Gastrocnemius medialis (tissue), 4 donors: ENCODE data around the gene FXN. TPM values are rescaled to one million over a fixed set of nuclear protein-coding genes. Genes with fewer than 3 reads are reported as not detected.

ENCODE experiments used
- ATAC-seq, 2 donors: fragments of 150-250 bp; one replicate each; pipeline ENCODE4 v1.9.1; 2016
- DNase-seq, 2 donors: peaks; one replicate each; pipeline ENCODE4 v3.0.0-alpha.2; 2019
- H3K27ac ChIP-seq, 4 donors: fragments of 200-600 bp; sonication (generic); 1 replicate in 1 of 4; 2 replicates in 3 of 4; pipeline ENCODE4 v1.5.1; 2016 to 2018; ENCODE audit warnings: mild to moderate bottlenecking in 2 of 4, moderate library complexity in 1 of 4
- H3K27me3 ChIP-seq, 3 donors: fragments of 200-600 bp; sonication (generic) in 2 of 3; 1 replicate in 1 of 3; 2 replicates in 2 of 3; pipeline versions ENCODE4 v1.5.1 to v1.6.0; 2016 to 2019; ENCODE audit warnings: mild to moderate bottlenecking in 1 of 3, moderate library complexity in 1 of 3
- H3K36me3 ChIP-seq, 2 donors: fragments of 200-600 bp; sonication (generic) in 1 of 2; one replicate each; pipeline ENCODE4 v1.5.1; 2017 to 2018
- H3K4me1 ChIP-seq, 2 donors: fragments of 200-600 bp; sonication (generic) in 1 of 2; one replicate each; pipeline ENCODE4 v1.5.1; 2016 to 2017; ENCODE audit warnings: mild to moderate bottlenecking in 2 of 2
- H3K4me3 ChIP-seq, 4 donors: fragments of 200-600 bp; sonication (generic) in 3 of 4; 1 replicate in 1 of 4; 2 replicates in 3 of 4; pipeline ENCODE4 v1.5.1; 2016 to 2019; ENCODE audit warnings: mild to moderate bottlenecking in 2 of 4
- H3K9me3 ChIP-seq, 3 donors: fragments of 200-600 bp; sonication (generic) in 2 of 3; 1 replicate in 1 of 3; 2 replicates in 2 of 3; pipeline ENCODE4 v1.5.1; 2016 to 2019
- CTCF ChIP-seq, 5 experiments: fragments of 450-650 bp in 3 of 5; fragments of 200-600 bp in 2 of 5; sonication (generic) in 2 of 5; IDR thresholded peaks in 4 of 5; conservative IDR thresholded peaks in 1 of 5; 1 replicate in 4 of 5; 2 replicates in 1 of 5; pipeline ENCODE4 v1.5.1; 2016 to 2019; ENCODE audit warnings: antibody characterized with exemption in 5 of 5, mild to moderate bottlenecking in 3 of 5, moderate library complexity in 3 of 5
- POLR2A ChIP-seq, 2 donors: fragments of 450-650 bp; IDR thresholded peaks; one replicate each; pipeline ENCODE4 v1.6.1; 2017; ENCODE audit warnings: antibody characterized with exemption in 2 of 2, mild to moderate bottlenecking in 2 of 2, moderate library complexity in 2 of 2
- in situ Hi-C, 4 donors: fragments of 200-750 bp; cut with MboI; loops; one replicate each; pipeline versions ENCODE4 v1.15.0 to v1.8.0; 2017; ENCODE audit warnings: low sequenced_read_pairs in 4 of 4
- intact Hi-C: fragments of 100-400 bp; cut with DNase I; formaldehyde crosslinking; loops from one replicate; pipeline ENCODE4 v1.15.1; 2023; ENCODE audit warnings: low total_unique reads
- total RNA-seq, 4 donors: library from RNA; depleted of rRNA; stranded (reverse); fragments of >200 nt; gene quantifications; one replicate each; pipeline versions ENCODE4 v1.1.0 to v1.2.3, GENCODE V29; 2016

The FXN gene
- total RNA-seq, 4 donors from 2014 or later: 5.5 to 23.4 (median 14.0) TPM

GRCh38 chr9:69085569-69086283 lies 50.2 kb downstream of the FXN start:
- no peaks in the 10 kb centered on the region for H3K36me3 ChIP-seq
- no peak overlapping the region for H3K4me3 ChIP-seq
- TF ChIP-seq POLR2A (IDR thresholded peaks at IDR 0.05) (no peak), CTCF (IDR thresholded peaks at IDR 0.05 in 4 of 5, conservative IDR thresholded peaks at IDR 0.05 in 1 of 5) (no peak)
- in situ Hi-C loops: no loop called here
- no peak for ATAC-seq
- H3K27me3 ChIP-seq: no peaks in the 10 kb centered on the region
- intact Hi-C loops: no loop called here
- no peak for DNase-seq
- no peak overlapping the region for H3K27ac ChIP-seq
- H3K4me1 ChIP-seq: peaks cover 5 to 7% of the 10 kb centered on the region in 2 donors
- H3K9me3 ChIP-seq: no peaks in the 10 kb centered on the region

GRCh38 chr9:69086312-69086711 lies 50.8 kb downstream of the FXN start:
- Histone ChIP-seq H3K4me1 (peaks cover 5 to 7% of the 10 kb centered on the region in 2 donors), H3K4me3 (no peak overlapping the region), H3K27ac (no peak overlapping the region), H3K36me3 (no peaks in the 10 kb centered on the region), H3K27me3 (no peaks in the 10 kb centered on the region), H3K9me3 (no peaks in the 10 kb centered on the region)
- in situ Hi-C loops (no loop called here), intact Hi-C loops (no loop called here)
- ATAC-seq (no peak), DNase-seq (no peak)
- TF ChIP-seq POLR2A (IDR thresholded peaks at IDR 0.05) (no peak), CTCF (IDR thresholded peaks at IDR 0.05 in 4 of 5, conservative IDR thresholded peaks at IDR 0.05 in 1 of 5) (no peak)

- in situ Hi-C loops (no loop called here), intact Hi-C loops (no loop called here)
- H3K9me3 ChIP-seq: no peaks in the 10 kb centered on the region
- H3K4me3 ChIP-seq: no peak overlapping the region
- ATAC-seq (no peak), DNase-seq (no peak)
- H3K27ac ChIP-seq: no peak overlapping the region
- TF ChIP-seq POLR2A (IDR thresholded peaks at IDR 0.05): no peak
- TF ChIP-seq CTCF (IDR thresholded peaks at IDR 0.05 in 4 of 5, conservative IDR thresholded peaks at IDR 0.05 in 1 of 5): no peak
- no peaks in the 10 kb centered on the region for H3K36me3 ChIP-seq
- H3K27me3 ChIP-seq: no peaks in the 10 kb centered on the region
- peaks cover 5 to 7% of the 10 kb centered on the region in 2 donors for H3K4me1 ChIP-seq
These were observed 51.2 kb downstream of the FXN start for GRCh38 chr9:69086769-69087168.

GRCh38 chr9:69089082-69089481 lies 53.5 kb downstream of the FXN start:
- intact Hi-C loops: no loop called here
- DNase-seq (no peak), ATAC-seq (no peak)
- in situ Hi-C loops: no loop called here
- Histone ChIP-seq H3K27ac (no peak overlapping the region), H3K4me1 (peaks cover 5 to 7% of the 10 kb centered on the region in 2 donors), H3K9me3 (no peaks in the 10 kb centered on the region), H3K36me3 (no peaks in the 10 kb centered on the region), H3K4me3 (no peak overlapping the region), H3K27me3 (no peaks in the 10 kb centered on the region)
- TF ChIP-seq CTCF (IDR thresholded peaks at IDR 0.05 in 4 of 5, conservative IDR thresholded peaks at IDR 0.05 in 1 of 5): no peak
- no peak for TF ChIP-seq POLR2A (IDR thresholded peaks at IDR 0.05)

- H3K27ac ChIP-seq: no peak overlapping the region
- in situ Hi-C loops: no loop called here
- H3K4me1 ChIP-seq: peaks cover 5 to 7% of the 10 kb centered on the region in 2 donors
- ATAC-seq: no peak
- no peak overlapping the region for H3K4me3 ChIP-seq
- H3K36me3 ChIP-seq: no peaks in the 10 kb centered on the region
- TF ChIP-seq POLR2A (IDR thresholded peaks at IDR 0.05) (no peak), CTCF (IDR thresholded peaks at IDR 0.05 in 4 of 5, conservative IDR thresholded peaks at IDR 0.05 in 1 of 5) (no peak)
- no peaks in the 10 kb centered on the region for H3K27me3 ChIP-seq
- DNase-seq: no peak
- H3K9me3 ChIP-seq: no peaks in the 10 kb centered on the region
- intact Hi-C loops: no loop called here
These were observed 53.9 kb downstream of the FXN start for GRCh38 chr9:69089491-69089890.
